Measurements from ENCODE around the gene NOVA2. TPM values are rescaled to one million over a fixed set of nuclear protein-coding genes. Genes with fewer than 3 reads are reported as not detected.

Gene NOVA2, protein sequence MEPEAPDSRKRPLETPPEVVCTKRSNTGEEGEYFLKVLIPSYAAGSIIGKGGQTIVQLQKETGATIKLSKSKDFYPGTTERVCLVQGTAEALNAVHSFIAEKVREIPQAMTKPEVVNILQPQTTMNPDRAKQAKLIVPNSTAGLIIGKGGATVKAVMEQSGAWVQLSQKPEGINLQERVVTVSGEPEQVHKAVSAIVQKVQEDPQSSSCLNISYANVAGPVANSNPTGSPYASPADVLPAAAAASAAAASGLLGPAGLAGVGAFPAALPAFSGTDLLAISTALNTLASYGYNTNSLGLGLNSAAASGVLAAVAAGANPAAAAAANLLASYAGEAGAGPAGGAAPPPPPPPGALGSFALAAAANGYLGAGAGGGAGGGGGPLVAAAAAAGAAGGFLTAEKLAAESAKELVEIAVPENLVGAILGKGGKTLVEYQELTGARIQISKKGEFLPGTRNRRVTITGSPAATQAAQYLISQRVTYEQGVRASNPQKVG
- polyA plus RNA-seq (ENCODE audit: low read depth in 6 of 6): not detected

DNA sequence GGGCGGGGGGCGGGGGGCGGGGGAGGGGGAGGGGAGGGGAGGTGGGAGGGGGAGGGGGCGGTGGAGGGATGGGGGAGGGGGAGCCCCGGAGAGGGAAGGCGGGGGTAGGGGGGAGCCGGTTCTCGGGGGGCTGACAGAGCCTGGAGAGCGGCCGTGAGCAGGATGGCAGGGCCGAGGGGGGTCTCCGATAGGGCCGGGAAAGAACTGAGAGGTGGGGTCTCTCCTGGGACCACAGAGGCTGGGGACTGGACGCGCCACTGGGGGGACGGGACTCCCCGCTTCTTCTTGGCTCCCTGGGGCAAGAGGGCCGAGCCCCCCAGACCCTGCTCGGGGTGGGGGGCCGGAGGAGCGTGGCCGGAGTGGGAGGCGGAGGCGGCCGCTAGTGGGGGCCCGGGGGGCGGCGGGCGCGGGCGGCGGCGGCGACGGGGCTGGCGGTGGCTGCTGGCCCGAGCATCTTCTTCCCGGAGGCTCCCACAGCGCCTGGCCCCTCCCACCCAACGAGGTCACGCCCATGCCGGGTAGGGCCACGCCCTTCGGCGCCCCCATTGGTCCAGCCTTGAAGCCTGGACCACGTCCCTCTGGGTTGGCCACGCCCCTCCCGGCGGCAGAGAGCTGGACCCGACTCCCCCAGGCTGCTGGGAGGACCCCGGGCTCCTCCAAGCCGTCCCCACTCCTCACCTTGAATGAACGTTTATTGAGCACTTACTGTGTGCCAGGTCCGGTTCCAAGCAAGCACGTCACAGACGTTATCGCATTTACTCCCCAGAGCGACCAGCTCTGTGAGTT lies at the start of gene NOVA2:
Gene NOVA2 (minus strand): TSS at position 313 of the 786 bp plus-strand sequence. CDS start 514 bp downstream, outside the sequence.
- Mint-ChIP-seq H3K9me3 (peaks cover 0 to 16% (median 9%) of the 10 kb centered on the region in 7 donors), H3K27ac (peak within 1 kb of the TSS in 2 of 6 donors; percentile 56 to 89), H3K4me3 (peak within 1 kb of the TSS in 7 of 8 donors; percentile 38 to 86 (median 72)), H3K27me3 (peaks cover 63 to 88% (median 86%) of the 10 kb centered on the region in 3 donors), H3K36me3 (peaks cover 0 to 14% of the 10 kb centered on the region in 2 donors), H3K4me1 (peaks cover 16 to 20% (median 19%) of the 10 kb centered on the region in 3 donors)
- ATAC-seq (ENCODE audit: low read depth in 2 of 2): no peak
- DNase-seq: no peak

DNA sequence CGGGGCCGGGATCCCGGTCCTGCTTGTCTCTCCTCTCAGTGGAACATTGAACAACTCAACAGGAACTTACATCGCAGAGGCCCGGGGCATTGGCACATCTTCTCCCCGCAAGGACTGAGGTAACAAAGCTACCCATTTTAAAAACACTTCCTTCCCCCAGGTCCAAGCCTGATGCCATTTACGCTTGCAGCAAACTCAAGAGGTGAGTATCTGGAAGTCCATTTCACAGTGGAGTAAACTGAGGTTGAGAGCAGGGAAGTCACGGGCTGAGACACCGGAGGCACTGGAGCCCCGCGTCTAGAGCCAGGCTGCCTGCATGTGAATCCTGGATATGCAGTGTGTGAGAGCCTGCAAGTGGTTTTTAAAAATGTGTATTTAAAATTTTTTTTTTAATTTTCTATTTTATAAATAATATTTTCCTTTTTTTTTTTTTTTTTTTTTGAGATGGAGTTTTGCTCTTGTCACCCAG lies 49.7 kb upstream of the NOVA2 start:
- Mint-ChIP-seq H3K9me3 (no peaks in the 10 kb centered on the region), H3K36me3 (peaks cover 0 to 7% of the 10 kb centered on the region in 2 donors), H3K4me3 (no peak overlapping the region), H3K27ac (no peak overlapping the region), H3K4me1 (peaks cover 0 to 7% (median 2%) of the 10 kb centered on the region in 3 donors), H3K27me3 (peaks cover 27 to 36% (median 35%) of the 10 kb centered on the region in 3 donors)
- ATAC-seq (ENCODE audit: low read depth in 2 of 2) (no peak), DNase-seq (no peak)

DNA sequence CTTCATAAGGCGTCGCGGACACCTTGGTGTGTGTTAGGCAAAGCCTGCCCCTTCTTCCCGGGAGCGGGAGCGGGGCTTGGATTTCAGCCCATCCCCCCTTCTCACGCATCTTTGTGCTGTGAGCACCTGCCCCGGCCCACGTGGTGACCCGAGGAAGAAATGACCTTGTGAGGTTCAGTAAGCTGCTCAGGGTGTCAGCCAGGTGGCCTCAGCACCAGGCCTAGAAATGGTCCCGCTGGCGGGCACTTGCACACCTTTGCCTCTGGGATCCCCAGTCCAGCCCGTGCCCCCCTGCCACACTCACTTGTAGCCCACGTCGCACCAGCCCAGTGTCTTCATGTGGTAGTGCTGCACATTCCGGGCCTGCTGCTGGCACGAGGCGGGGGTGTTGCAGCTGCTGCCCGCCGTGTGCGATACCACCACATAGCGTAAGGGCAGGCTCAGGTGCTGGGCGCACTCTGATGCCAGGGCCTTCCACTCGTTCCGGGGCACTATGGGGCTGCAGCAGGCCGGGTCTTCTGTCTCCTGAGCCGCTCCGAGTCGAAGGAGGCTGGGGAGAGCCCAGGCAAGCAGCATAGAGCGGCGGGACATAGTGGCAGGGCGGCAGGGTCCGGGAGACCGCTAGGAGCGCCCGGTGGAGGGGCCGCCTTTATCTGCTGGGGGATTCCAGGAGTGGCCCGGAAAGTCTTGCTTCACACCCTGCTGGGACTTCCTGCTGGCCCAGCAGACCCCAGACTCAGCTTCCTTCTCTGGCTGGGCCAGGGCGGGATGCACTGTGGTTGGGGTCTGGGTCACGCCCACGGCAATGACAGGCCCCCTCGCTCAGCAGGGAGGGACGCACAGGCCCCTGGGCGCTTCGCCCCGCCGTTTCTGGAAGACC lies 49.0 kb upstream of the NOVA2 start, which contains the start of gene PGLYRP1:
Gene PGLYRP1 (minus strand): TSS at position 623 of the 880 bp plus-strand sequence. CDS start 32 bp downstream, at position 591.
- Mint-ChIP-seq H3K9me3 (no peaks in the 10 kb centered on the region), H3K4me3 (no peak within 1 kb of the TSS), H3K36me3 (peaks cover 0 to 7% of the 10 kb centered on the region in 2 donors), H3K27ac (no peak within 1 kb of the TSS), H3K27me3 (peaks cover 27 to 36% (median 35%) of the 10 kb centered on the region in 3 donors), H3K4me1 (peaks cover 0 to 7% (median 2%) of the 10 kb centered on the region in 3 donors)
- no peak for DNase-seq
- ATAC-seq (ENCODE audit: low read depth in 2 of 2): no peak

DNA sequence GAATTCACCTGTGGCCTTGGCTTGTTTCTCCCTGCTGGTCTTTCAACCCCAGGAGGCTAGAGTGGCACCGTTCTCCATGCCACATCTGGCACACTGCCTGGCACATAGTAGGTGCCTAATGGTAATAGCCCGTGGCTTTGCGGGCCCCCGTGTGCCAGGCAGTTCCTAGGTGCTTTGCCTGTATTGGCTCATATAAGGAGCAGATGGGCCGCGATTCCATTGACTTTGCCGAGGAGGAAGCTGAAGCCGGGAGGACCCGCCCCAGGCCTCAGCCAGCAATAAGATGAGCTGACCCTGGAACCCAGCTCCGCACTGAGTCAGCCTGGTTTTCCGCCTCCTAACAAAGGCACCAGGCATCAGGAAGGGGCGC lies 48.4 kb upstream of the NOVA2 start:
- ATAC-seq (ENCODE audit: low read depth in 2 of 2): no peak

DNA sequence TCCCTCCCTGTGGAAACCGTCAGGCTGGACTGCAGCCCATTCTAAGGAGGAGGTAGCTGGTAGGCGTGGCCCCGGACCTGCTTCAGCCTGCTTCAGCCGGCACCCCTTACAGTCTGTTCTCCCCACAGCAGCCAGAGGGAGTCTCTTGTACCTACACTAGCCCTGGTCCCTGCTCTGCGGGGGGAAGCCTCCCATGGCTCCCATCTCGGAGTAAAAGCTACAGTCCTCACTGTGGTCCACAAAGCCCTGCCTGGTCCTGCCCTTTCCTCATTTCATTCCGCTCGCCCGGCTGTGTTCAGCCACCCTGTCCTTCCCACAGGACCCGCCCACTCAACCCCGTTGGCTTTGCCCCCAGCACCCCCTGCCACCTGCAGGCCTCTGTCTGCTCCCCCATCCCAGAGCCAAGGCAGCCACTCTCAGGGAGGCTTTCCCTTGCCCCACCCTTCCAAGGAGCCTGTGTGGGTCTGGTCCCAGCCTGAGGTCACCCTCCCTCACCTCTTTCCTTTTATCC lies 47.9 kb upstream of the NOVA2 start:
- H3K27me3 Mint-ChIP-seq: peaks cover 23 to 31% (median 31%) of the 10 kb centered on the region in 3 donors
- H3K36me3 Mint-ChIP-seq: peaks cover 0 to 6% of the 10 kb centered on the region in 2 donors
- no peak overlapping the region for H3K4me3 Mint-ChIP-seq
- ATAC-seq (ENCODE audit: low read depth in 2 of 2) (no peak), DNase-seq (no peak)
- no peaks in the 10 kb centered on the region for H3K9me3 Mint-ChIP-seq
- H3K4me1 Mint-ChIP-seq: peaks cover 6 to 7% (median 6%) of the 10 kb centered on the region in 3 donors
- H3K27ac Mint-ChIP-seq: peak overlapping the region in 2 of 6 donors; percentile 72 to 87

More for the DNA sequence above, 48.4 kb upstream of the NOVA2 start:
- H3K9me3 Mint-ChIP-seq: no peaks in the 10 kb centered on the region
- no peak for DNase-seq
- no peak overlapping the region for H3K4me3 Mint-ChIP-seq
- peaks cover under 1 to 7% (median 4%) of the 10 kb centered on the region in 3 donors for H3K4me1 Mint-ChIP-seq
- no peak overlapping the region for H3K27ac Mint-ChIP-seq
- peaks cover 0 to 7% of the 10 kb centered on the region in 2 donors for H3K36me3 Mint-ChIP-seq
- peaks cover 27 to 36% (median 34%) of the 10 kb centered on the region in 3 donors for H3K27me3 Mint-ChIP-seq

DNA sequence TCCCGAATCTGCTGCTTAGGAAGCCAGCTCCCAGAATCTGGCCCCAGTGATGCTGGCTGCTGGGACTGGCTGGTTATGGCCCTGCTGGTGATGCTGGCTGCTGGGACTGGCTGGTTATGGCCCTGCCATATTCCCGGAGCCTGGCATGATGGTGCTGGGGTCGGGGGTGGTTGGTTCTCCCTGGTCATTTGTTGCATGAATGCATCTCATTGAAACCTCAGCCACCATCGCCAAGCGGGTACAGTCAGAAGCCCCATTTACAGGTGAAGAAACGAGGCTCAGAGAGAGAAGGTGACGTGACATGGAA lies 47.1 kb upstream of the NOVA2 start:
- DNase-seq: no peak
- ATAC-seq (ENCODE audit: low read depth in 2 of 2): no peak
- Mint-ChIP-seq H3K9me3 (peaks cover 0 to under 1% (median 0%) of the 10 kb centered on the region in 7 donors), H3K4me1 (peaks cover 11 to 14% (median 13%) of the 10 kb centered on the region in 3 donors), H3K36me3 (no peaks in the 10 kb centered on the region), H3K27me3 (peaks cover 15 to 31% (median 31%) of the 10 kb centered on the region in 3 donors), H3K27ac (no peak overlapping the region), H3K4me3 (no peak overlapping the region)

DNA sequence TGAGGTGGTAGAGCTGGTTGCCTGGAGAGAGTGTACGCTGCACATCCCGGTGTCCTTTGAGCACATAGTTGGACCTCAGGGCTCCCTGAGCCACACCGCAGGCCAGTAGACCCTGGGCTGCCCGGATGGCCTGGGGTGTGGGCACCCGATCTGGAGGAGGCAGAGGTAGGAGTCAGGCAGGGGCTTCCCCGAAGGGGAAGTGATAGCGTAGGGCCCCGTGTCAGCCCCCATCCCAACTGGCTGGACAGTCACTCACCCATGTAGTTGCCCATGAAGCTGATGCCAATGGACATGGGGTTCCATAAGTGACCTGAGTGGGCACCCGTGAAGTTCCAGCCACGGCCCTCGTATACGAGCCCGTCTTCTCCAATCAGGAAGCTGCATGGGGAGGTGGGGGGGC lies 45.6 kb upstream of the NOVA2 start:
- Mint-ChIP-seq H3K27me3 (peaks cover 19 to 38% (median 34%) of the 10 kb centered on the region in 3 donors), H3K4me1 (peaks cover 20 to 25% (median 23%) of the 10 kb centered on the region in 3 donors), H3K27ac (no peak overlapping the region), H3K4me3 (peak overlapping the region in 2 of 8 donors; percentile 18 to 55), H3K9me3 (peaks cover 0 to 2% (median 0%) of the 10 kb centered on the region in 7 donors), H3K36me3 (peaks cover 0 to 3% of the 10 kb centered on the region in 2 donors)
- no peak for ATAC-seq (ENCODE audit: low read depth in 2 of 2)
- DNase-seq: no peak

DNA sequence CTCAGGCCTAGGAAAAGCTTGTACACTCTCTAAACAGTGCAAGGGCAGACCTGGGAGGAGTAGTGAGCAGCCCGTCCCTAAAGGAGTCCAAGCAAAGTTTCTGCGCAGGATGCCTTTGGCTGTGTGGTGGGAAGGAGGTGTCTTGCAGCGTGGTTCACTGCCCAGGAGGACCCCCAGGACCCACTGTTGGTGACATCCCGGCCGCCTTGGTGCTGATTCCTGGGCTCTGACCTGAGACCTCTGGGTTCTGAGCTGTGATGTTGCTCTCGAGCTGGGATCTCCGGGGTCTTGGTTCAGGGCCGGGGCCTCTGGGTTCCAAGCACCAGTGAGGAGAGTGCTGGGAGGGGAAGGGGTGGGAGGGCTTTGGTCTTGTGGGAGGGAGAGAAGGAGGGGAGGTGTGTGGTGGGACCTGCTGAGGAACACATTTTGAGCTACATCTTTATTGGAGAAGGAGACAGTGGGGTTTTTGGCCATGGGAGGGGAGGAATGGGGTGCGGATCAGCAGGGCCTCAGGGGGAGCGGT lies 45.1 kb upstream of the NOVA2 start:
- H3K9me3 Mint-ChIP-seq: peaks cover 0 to 2% (median 0%) of the 10 kb centered on the region in 7 donors
- H3K36me3 Mint-ChIP-seq: peaks cover 0 to 4% of the 10 kb centered on the region in 2 donors
- H3K4me1 Mint-ChIP-seq: peaks cover 20 to 25% (median 23%) of the 10 kb centered on the region in 3 donors
- H3K27me3 Mint-ChIP-seq: peaks cover 17 to 36% (median 30%) of the 10 kb centered on the region in 3 donors
- H3K27ac Mint-ChIP-seq: no peak overlapping the region
- ATAC-seq (ENCODE audit: low read depth in 2 of 2): no peak
- DNase-seq: no peak
- peak overlapping the region in 3 of 8 donors; percentile 12 to 55 (median 18) for H3K4me3 Mint-ChIP-seq

DNA sequence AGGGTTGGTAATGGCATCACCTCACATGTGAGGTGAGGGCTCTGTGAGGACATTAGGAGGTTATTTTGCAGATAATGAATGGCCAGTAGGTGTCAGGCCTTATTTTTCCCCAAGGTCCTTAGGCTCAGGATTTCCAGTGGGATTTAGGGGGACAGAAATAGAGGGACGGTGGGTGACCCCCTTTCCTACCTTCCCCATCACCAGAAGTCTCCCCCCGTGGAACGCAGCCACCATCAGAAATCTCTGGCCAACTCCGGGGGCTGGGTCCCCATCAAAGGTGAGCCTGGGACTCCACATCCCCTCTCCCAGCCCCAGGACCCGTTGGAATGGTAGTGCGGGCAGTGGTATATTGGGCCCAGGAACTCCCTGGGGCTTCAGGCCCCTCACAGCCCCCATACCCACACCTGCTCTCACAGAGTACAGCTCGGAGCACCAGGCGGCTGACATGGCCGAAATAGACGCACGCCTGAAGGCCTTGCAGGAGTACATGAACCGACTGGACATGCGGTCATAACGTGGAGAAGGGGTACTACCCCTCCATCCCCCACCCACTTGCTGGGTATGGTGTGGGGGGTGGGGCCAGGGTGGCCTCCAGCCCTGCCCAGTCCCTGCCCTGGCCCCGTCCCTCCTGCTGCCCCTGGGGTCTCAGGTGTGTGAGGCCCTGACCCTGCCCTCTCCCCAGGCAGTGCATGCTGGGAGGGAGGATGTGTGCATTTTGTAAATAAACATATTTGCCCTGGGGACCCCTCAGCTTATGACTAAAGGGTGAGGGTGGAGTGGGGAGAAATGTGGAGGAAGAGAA lies 44.4 kb upstream of the NOVA2 start:
- Mint-ChIP-seq H3K4me1 (peaks cover 20 to 25% (median 23%) of the 10 kb centered on the region in 3 donors), H3K9me3 (peaks cover 0 to 2% (median 0%) of the 10 kb centered on the region in 7 donors), H3K4me3 (peak overlapping the region in 2 of 8 donors; percentile 72 to 93), H3K27me3 (peaks cover 11 to 29% (median 23%) of the 10 kb centered on the region in 3 donors), H3K27ac (no peak overlapping the region), H3K36me3 (peaks cover 0 to 4% of the 10 kb centered on the region in 2 donors)
- DNase-seq (no peak), ATAC-seq (ENCODE audit: low read depth in 2 of 2) (no peak)

DNA sequence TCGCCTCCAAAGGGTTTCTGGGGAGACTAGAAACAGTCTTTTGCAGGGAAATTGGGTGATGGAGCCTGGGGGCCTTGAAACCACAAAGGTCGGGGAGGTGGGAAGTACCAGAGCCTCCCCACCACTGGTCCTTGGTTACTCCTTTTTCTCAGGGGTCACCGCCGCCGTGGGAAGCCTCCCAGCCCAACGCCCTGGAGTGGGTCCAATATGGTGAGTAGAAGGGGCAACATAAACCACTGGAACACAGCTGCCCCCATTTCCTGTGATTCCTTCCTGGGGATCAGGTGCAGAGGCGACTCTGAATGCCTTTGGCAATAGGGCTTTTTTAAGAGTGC lies 43.4 kb upstream of the NOVA2 start:
- no peak for DNase-seq
- no peak for ATAC-seq (ENCODE audit: low read depth in 2 of 2)
- Mint-ChIP-seq H3K9me3 (peaks cover 0 to 2% (median 0%) of the 10 kb centered on the region in 7 donors), H3K27me3 (peaks cover 11 to 26% (median 20%) of the 10 kb centered on the region in 3 donors), H3K36me3 (peaks cover 0 to 4% of the 10 kb centered on the region in 2 donors), H3K4me1 (peaks cover 20 to 25% (median 23%) of the 10 kb centered on the region in 3 donors), H3K4me3 (peak overlapping the region in 7 of 8 donors; percentile 55 to 94 (median 74)), H3K27ac (peak overlapping the region in 1 of 6 donors; percentile 61)

DNA sequence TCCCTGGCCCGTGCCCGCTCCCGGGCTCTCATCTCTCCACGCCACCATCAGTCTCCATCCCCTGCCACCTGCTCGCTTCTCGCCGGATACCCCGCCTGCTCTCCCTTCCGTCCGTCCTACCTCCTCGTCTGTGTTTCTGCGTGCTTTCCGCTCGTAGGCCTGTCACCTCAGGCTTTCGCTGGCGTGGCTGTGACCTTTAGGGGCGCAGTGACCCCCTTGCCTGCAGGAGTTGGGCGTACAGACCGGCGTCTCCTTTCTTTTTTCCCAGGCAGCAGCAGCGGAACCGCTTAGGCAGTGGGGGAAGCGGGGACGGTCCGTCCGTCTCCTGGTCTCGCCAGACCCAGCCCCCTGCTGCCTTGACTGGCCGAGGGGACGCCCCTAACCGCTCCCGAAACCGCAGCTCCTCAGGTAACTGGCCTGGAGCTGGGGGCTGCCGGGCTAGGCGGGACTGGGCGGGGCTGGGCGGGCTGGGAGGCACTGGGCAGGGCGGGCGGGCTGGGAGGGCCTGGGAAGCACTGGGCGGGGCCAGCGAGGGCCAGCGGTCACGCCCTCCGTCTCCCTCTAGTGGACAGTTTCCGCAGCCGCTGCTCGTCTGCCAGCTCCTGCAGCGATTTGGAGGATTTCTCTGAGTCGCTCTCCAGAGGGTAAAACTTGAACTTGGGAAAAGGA lies 42.9 kb upstream of the NOVA2 start:
- peaks cover 0 to 4% of the 10 kb centered on the region in 2 donors for H3K36me3 Mint-ChIP-seq
- DNase-seq (peak; percentile 73), ATAC-seq (ENCODE audit: low read depth in 2 of 2) (peak; percentile 67 to 73)
- H3K9me3 Mint-ChIP-seq: peaks cover 0 to 2% (median 0%) of the 10 kb centered on the region in 7 donors
- H3K4me3 Mint-ChIP-seq: peak overlapping the region; percentile 87 to 96 (median 94)
- peak overlapping the region in 4 of 6 donors; percentile 49 to 93 (median 90) for H3K27ac Mint-ChIP-seq
- H3K4me1 Mint-ChIP-seq: peaks cover 20 to 23% (median 22%) of the 10 kb centered on the region in 3 donors
- H3K27me3 Mint-ChIP-seq: peaks cover 11 to 26% (median 20%) of the 10 kb centered on the region in 3 donors
